HG03565 (cell line): ENCODE data around the gene TMBIM4.
A peak's percentile ranks its signal among the peaks of the same experiment; 100 is the strongest.

Experiments used
- ATAC-seq: cut with Tn5 transposase; IDR thresholded peaks from one replicate; pipeline ENCODE4 v1.9.1; 2021; ENCODE audit warnings: mild to moderate bottlenecking, moderate library complexity; ENCODE audit not compliant: unreplicated experiment

Gene TMBIM4

DNA sequence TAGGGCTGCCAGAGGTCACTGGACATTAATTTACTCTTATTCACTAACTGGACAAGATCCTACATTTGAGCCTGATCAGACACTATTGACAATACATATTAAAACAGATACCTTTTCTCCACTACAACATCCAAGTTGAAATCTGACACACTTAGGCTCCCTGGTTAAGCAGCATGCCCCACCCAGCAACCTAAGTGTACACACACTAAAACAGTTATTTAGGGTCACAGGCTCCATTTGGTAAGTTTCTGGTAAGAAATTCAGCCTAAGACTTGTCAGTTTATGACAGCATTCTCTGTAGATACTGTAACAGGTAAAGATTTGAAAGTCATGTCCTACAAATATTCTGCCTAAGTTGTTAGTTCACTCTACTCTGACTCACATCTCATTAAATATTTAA lies 27.0 kb downstream of the TMBIM4 start:
- ATAC-seq = no peak

DNA sequence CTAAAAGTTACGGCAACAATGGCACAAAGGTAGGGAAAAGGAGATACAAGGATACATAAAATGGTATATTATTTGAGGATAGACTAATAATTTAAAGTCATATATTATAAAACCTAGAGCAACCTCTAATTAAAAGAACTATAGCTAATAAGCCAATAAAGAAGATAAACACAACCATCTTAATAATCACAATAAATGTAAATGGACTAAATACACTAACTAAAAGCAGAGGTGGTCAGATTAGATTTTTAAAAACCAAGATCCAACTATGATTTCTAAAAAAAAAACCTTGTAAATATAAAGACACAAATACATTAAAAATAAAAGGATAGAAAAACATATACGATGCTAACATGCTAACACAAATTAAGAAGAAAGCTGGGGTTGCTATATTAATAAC lies 28.5 kb downstream of the TMBIM4 start:
- no peak for ATAC-seq

DNA sequence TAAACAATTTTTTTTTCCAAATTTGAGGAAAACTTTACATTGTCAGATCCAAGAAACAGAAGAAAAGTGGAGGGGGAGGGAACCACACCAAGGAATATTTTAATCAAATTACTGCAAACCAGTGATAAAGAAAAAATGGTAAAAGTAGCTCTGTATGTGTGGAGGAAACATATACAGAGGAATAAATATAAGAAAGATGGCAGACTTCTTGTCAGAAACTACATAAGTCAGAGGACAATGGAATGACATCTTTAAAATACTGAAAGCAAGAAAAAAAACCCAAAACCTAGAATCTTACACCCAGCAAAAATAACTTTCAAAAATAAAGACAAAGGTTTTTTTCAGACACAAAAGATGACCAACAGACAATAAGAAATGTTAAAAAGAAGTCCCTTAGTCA lies 29.1 kb downstream of the TMBIM4 start:
- no peak for ATAC-seq

DNA sequence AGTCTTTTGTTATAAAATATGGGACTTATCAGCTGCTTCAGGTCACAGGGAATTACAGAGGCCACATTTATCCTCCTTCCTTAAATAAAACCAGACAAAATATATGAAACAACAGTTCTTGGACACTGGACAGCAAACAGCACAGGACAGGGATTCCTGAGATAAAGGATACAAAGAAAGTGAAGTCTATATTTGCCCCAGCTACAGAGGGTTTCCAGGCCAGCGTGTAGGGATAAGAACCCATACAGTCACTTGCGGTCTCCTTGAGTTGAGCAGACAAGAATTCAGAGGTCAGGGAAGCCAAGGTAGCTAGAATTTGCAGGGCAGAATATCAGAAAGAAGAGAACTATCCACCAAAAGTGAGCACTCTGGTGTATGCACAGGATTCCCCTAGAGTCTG lies 30.5 kb downstream of the TMBIM4 start:
- ATAC-seq = no peak

DNA sequence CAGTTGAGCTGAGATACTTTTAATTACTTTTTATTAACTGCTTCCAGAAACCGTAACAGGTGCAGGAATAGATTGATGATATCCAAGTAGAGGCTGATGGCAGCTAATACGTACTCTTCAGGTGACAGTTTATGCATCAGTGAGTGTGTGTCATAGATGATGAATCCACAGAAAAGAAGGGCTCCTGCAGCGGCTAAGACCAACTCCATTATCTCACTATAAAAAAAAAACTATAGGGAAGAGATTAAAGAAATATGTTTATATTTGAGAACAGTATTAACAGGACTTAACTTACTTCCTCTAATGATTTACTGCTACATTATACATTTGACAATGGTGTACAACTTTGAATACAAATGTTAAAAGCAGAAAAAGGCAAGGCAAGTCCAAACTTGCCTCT lies 31.9 kb downstream of the TMBIM4 start:
- no peak for ATAC-seq

DNA sequence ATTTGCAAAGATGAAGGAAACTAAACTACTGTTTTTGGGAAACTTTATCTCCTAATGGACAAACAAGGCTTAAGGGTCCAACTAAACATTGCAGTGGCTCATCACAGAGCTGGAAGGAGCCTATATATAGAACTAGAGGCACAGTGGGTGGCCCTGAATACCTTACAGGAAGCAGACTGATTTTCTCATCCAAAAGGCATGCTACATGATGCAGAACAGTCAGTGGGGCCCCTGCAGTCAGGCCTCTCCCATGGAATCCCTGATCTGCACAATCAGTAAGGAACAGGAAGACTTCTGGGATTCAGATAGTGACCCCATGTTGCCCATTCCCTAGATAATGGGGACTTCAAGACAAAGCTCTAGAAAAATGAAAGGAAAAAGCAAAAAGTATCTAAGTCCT lies 37.4 kb downstream of the TMBIM4 start:
- ATAC-seq = no peak

DNA sequence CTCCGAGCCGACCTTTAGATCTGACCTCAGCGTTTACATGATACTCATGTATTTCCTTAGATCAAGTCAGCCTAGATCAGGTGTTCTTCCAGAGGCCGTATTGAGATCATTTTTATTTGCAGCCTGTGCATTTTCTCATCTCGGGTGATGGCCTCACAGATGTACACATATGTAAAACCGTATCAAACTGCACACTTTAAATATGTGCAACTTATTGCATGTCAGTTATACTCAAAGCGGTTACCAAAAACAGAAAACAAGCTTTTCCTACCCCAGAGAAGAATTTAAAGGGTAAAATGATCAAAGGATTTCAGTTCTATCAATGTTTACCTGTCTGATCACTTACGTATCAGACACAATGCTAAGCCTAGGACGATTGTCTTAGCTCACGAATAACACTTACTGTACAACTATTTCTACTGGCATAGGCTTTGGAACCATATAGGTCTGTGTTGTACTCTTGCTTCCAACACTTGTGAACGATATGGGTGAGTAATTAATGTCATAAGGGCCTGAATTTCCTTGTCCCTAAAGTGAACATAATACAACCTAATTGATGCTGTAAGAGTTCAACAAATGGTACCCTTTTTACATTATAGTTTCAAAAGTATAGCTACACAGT lies 38.6 kb downstream of the TMBIM4 start:
- no peak for ATAC-seq

DNA sequence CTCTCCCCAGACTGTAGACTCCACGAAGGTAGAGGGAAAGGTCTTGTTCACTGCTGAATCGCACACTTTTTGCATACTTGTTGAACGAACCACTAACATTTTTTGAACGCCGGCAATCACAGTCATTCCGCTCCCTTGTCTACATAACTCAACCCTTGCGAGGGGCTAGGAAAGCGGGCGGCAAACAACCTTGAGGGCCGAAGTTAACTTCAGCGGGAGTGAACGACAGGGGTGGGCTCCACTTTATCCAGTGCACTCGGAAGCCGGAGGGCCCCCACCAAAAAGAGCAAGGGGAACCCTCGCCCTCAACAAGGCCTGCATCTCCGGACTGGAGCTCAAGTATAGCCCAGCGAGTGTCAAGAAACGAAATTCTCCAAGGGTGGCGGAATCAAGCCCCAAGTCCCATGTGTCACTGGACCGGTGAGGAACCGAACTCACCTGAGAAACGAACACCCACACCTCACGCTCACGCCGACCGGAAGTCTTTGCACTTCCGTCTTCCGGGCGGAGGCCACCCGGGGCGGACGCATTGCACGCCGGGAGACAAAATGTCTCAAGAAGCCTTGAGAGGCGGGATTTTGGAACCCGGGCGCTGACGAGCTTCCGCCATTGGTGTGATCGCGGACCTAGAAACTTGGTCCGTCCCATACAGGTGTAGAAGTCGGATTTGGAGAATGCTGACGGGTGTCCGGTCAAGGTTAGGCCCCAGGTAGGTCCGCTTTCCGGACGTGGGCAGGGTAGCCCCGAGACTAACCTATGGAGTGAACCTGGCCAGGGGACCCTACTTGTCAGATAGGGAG lies 39.3 kb downstream of the TMBIM4 start, which contains the start of gene LLPH:
Gene LLPH (minus strand): TSS at position 484 of the 800 bp plus-strand sequence. CDS start 1,644 bp downstream, outside the sequence.
- ATAC-seq = peak; percentile 97

DNA sequence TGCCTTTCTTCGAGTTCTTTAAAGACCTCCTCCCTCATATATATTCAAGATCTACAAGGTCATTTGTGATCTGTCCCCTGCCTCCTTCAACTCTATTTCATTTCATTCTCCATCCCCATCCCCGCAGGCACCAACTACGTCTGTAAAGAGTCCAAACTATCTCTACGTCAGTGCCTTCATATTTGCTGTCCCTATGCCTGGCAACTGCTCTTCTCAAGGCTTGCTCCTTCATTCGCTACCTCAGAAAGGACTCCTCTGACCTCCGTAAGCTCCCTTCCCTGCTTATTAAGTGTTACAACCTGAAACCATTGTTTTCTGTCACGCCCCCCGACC lies 39.9 kb downstream of the TMBIM4 start:
- no peak for ATAC-seq

DNA sequence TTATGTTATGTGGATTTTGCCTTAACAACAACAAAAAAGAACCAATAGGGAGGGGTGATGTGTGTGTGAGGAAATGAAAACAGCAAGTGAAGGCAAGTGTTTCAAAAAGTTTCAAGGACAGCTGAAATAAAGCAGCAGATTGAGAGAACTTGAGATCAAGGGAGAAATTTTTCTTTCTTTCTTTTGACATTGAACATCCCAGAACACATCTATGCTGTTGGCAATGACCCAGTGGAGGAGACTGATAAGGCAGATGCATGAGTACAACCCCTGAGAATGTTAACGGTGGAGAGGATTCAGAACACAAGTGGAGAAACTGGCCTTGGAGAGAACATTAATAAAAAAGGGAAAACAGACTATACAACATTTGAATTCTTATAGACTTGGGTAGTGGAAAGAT lies 42.1 kb downstream of the TMBIM4 start:
- no peak for ATAC-seq

DNA sequence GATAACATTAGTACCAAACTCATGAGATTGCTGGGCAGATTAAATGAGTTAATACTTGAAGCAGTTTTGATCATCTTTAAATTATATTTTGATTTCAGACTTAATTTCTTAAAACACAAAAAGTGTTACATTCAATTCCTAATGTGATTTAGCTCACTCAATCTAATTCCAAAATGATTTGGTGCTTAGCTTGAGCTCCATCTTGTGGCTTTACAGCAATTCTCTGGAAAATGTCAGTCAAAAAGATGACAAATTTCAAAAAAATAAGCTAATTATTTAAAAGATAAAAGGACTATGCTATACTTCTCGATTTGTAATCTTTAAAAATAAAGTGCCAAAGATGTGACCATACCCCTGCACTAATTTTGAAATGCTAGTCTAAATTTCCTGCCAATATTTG lies 49.3 kb downstream of the TMBIM4 start:
- ATAC-seq = no peak

DNA sequence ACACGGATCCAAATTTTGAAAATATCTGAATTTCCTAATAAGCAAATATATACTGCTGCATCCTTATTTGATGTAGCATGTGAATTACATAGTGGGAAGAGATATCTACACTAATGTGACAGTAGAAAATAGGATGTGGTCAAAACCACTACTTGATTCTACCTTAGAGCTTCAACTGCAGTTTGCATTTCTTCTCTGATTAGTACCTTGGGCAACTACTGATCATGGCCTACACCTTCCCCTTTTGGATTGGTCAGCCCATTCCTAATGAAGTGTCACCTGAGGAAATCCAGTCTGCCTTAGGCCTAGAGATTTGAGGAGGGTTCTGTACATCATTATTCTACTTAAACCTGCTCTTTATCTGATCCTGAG lies 49.9 kb downstream of the TMBIM4 start:
- ATAC-seq = no peak

DNA sequence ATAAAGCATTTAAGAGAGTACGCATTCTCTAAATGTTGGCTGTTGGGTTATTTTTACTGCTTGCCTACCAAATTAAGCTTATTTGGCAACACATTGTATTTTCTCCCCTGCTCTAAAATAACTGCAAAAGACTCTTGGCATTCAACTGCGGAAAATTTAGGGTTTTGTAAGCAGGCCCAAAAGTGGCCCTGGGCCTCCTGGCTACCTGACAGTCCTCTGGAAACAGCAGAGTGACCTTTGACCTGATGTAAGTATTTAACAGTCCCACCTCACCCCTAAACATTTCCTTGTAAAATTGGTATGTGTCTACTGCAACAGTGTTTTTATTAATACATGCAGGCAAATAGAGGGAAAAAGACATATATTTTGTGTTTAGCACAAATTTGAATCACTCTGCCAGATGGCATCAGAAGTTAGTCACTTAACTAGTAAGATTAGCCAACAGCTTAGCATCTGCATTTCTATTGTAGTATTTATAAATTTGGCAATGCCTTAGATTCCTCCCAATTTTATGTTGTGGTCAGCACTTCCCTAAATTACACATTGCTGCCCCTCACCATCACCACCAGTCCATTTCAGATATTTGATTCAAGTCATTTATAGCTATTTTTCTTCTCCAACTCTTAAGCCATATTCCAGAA lies 50.4 kb downstream of the TMBIM4 start:
- ATAC-seq = no peak

DNA sequence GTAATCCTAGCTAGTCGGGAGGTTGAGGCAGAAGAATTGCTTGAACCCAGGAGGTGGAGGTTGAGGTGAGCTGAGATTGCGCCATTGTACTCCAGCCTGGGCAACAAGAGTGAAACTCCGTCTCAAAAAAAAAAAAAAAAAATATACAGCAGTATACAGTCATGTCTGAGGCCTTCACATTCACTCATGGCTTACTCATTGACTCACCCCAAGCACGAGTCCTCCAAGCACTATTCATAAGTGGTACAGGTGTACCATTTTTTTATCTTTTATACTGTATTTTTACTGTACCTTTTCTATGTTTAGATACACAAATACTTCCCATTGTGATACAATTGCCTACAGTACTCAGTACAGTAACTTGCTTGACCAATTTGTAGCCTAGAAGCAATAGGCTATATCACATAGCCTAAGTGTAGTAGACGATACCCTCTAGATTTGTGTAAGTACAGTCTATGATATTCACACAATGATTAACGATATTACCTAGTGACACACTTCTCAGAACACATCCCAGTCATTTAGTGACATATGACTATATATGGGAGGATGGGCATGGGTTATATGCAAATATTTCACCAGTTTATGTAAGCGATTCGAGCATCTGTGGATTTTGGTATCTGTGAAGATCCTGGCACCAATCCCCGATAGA lies 51.4 kb downstream of the TMBIM4 start:
- ATAC-seq = no peak

DNA sequence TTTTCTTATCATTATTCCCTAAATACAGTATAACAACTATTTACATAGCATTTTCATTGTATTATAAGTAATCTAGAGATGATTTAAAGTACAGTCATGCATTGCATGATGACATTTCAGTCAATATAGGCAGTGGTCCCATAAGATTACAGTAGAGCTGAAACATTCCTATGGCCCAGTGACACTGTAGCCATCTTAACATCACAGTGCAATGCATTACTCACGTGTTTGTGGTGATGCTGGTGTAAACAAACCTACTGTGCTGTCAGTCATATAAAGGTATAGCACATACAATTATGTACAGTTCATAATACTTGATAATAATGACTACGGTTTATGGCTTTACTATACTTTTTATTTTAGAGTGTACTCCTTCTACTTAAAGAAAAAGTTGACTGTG lies 52.6 kb downstream of the TMBIM4 start:
- ATAC-seq = no peak

DNA sequence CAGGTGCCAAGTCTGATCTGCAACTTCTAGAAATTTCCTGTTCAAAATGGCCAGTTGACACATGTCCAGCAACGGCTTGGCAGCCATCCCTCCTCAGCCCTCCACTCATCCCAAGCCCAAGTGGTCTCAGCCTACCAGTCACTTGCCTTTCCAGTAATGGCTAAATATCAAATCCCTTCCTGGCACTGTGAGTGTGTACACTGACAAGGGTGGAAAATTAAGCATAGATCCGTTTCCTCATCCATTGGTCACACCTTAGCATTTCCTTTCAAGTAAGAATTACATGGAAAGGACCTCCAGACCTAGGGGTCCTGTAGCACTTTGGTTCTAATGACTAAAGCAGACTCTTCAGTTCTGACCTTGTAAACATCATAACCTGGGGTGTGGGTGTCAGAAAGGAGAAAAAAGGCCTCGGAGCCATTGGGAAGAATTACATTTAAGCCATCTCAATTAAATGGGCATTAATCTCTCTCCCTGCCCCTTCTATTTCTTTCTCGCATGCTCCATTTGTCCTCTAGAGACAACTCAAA lies 54.7 kb downstream of the TMBIM4 start:
- ATAC-seq = no peak

DNA sequence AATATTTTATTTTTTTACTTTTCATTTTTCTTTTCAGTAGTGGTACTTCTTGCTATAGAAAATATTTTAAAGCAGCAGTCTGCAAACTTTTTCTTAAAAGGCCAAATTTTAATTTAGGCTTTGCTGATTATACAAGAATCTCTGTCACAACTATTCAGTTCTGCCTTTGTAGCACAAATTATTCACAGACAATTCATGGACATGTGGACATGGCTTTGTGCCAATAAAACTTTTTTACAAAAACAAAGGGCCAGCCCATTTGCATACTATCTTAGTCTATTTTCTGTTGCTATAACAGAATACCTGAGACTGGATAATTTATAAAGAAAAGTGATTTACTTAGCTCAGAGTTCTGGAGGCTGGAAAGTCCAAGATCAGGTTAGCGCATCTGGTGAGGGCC lies 56.3 kb downstream of the TMBIM4 start:
- no peak for ATAC-seq

DNA sequence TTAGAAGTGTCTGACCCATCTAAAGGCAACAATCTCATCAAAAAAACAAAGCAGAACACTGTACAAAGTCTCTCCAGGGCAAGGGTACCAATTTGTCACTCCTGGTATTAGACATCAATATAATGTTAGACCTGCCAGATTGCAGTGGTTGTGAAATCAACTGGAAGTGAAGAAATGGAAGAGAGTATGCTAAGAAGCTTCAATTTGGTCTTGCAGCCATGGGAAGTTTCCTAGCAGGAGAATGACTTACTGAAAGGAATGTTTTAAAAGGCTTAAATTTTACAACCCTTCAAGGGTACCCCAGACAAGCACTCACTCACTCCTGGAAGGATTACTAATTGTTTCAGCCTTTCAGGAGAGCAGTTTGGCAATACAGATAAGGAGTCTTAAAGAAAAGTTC lies 58.2 kb downstream of the TMBIM4 start:
- no peak for ATAC-seq

DNA sequence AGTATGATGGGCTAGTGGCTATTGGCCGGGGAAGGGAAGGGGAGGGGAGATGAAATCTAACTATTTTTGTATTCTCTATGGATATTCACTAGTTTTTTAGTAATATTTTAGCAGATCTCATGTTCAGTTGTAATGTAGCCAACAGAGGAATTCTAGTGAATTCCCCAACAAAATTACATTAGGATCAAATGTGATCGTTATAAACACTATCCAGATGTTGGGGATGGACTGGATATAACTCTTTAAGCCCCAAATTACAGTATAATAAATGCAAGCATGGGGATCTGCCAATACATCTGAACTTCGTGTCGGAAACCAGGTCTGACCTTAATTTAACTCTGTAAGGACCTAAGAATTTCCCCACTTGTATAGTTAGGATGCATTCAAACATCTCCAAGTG lies 60.7 kb downstream of the TMBIM4 start:
- no peak for ATAC-seq

DNA sequence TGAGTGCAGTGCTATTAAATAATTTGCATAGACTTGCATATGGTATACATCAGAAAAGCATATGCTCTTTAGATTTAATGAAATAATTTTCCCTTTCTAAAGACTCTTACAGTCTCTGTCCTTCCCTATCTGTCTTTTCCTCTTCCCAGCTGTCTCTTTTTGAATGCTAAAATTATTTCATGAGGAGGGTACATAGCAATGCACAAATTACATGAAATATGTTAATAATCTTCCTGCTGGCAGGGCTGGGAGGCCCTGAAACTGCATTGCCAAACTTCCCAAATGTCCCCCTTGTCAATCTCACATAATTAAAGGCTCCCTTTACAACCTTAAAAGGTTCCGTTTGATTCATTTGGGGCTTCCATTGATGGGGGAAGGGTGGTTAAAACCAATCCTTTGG lies 61.4 kb downstream of the TMBIM4 start:
- no peak for ATAC-seq

DNA sequence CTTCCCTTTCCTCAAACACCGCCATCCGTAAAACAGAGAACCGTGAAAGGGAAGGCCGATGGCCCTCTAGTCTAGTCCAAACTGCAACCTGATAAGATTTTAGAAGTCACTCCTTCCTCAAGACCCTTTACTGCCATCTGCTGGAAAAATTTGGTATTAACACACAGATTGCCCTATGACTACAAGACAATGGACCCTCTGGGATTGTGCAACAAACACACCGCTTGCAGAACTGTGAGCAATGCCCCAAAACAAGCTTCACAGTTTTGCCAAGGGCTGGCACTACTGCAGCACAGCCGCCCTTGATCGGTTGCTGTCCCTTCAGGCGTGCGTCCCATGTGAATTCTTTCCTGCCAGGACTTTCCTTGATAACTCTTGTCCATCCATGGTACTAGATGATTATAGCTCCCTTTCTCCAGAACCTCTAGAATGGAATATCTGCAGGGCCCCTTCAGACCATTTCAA lies 62.3 kb downstream of the TMBIM4 start:
- ATAC-seq = peak; percentile 95
